Tibial nerve (tissue), 4 donors: ENCODE data around the gene DCTD.

Experiments
- EP300 ChIP-seq, 2 donors: sonication (generic); formaldehyde crosslinking; IDR thresholded peaks; one replicate each; pipeline ENCODE4 v1.6.1; 2017; ENCODE audit warnings: antibody characterized with exemption in 2 of 2, mild to moderate bottlenecking in 1 of 2
- POLR2A ChIP-seq, 2 donors: fragments of 450-650 bp; IDR thresholded peaks; one replicate each; pipeline ENCODE4 v1.6.1; 2017; ENCODE audit warnings: antibody characterized with exemption in 2 of 2, mild to moderate bottlenecking in 2 of 2, moderate library complexity in 2 of 2
- TF ChIP-seq, protein P1 (sequence below), 5 experiments: fragments of 200-600 bp in 3 of 5; fragments of 450-650 bp in 2 of 5; sonication (generic) in 3 of 5; IDR thresholded peaks; one replicate each; pipeline ENCODE4 v1.5.1; 2016 to 2019; ENCODE audit warnings: antibody characterized with exemption in 5 of 5, mild to moderate bottlenecking in 3 of 5, moderate library complexity in 2 of 5

GRCh38 chr4:182846036-182846435, 71.2 kb downstream of the DCTD start:
- TF ChIP-seq, protein P1, sequence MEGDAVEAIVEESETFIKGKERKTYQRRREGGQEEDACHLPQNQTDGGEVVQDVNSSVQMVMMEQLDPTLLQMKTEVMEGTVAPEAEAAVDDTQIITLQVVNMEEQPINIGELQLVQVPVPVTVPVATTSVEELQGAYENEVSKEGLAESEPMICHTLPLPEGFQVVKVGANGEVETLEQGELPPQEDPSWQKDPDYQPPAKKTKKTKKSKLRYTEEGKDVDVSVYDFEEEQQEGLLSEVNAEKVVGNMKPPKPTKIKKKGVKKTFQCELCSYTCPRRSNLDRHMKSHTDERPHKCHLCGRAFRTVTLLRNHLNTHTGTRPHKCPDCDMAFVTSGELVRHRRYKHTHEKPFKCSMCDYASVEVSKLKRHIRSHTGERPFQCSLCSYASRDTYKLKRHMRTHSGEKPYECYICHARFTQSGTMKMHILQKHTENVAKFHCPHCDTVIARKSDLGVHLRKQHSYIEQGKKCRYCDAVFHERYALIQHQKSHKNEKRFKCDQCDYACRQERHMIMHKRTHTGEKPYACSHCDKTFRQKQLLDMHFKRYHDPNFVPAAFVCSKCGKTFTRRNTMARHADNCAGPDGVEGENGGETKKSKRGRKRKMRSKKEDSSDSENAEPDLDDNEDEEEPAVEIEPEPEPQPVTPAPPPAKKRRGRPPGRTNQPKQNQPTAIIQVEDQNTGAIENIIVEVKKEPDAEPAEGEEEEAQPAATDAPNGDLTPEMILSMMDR (IDR thresholded peaks at IDR 0.05): no peak
- TF ChIP-seq POLR2A (IDR thresholded peaks at IDR 0.05) (no peak), EP300 (IDR thresholded peaks at IDR 0.05) (no peak)
